Nephron progenitor cell (in vitro differentiated cells): ENCODE data around the gene RAB24.

Experiments used
- DNase-seq: peaks from one replicate; pipeline ENCODE4 v3.0.0; 2021
- H3K27ac Mint-ChIP-seq: 2 replicates; pipeline ENCODE4 v1.8.0; 2021; ENCODE audit warnings: mild to moderate bottlenecking, moderate library complexity, mixed read lengths
- H3K27me3 Mint-ChIP-seq: 2 replicates; pipeline ENCODE4 v1.8.0; 2021; ENCODE audit warnings: mild to moderate bottlenecking, low read depth, mixed read lengths; ENCODE audit not compliant: poor library complexity
- H3K36me3 Mint-ChIP-seq: 2 replicates; pipeline ENCODE4 v1.8.0; 2021; ENCODE audit warnings: low read depth, mixed read lengths
- H3K4me1 Mint-ChIP-seq: 2 replicates; pipeline ENCODE4 v1.8.0; 2021; ENCODE audit warnings: mixed read lengths
- H3K4me3 Mint-ChIP-seq: 2 replicates; pipeline ENCODE4 v1.8.0; 2021; ENCODE audit warnings: mild to moderate bottlenecking, moderate library complexity, mixed read lengths
- H3K9me3 Mint-ChIP-seq: 2 replicates; pipeline ENCODE4 v1.8.0; 2021; ENCODE audit warnings: mild to moderate bottlenecking, moderate library complexity, mixed read lengths
- TF ChIP-seq, protein P1 (sequence below): fragments of 200-600 bp; sonication (generic); IDR thresholded peaks from 2 replicates; pipeline ENCODE4 v1.5.0; 2021; ENCODE audit warnings: antibody characterized with exemption

The RAB24 gene

DNA sequence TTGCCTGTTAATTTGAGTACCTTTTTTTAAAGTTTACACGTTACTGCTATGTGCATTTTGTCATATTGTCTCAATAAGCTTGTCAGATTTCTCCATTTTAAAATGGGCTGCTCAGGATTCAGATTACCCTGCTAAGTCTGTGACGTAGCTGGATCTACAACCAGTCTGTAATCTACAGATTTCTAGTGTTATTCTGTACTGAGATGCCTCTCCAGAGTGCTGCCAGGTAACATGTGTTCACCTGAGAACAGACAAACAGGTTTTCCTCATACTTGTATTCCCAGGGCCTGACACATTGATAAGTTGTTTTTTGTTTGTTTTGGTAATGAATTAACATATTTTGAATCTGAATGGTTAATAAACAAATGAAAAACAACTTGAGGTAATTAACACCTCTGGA lies 15.3 kb downstream of the RAB24 start:
- H3K9me3 Mint-ChIP-seq: no peaks in the 10 kb centered on the region
- H3K4me1 Mint-ChIP-seq: no peaks in the 10 kb centered on the region
- H3K27ac Mint-ChIP-seq: no peak overlapping the region
- TF ChIP-seq, protein P1, sequence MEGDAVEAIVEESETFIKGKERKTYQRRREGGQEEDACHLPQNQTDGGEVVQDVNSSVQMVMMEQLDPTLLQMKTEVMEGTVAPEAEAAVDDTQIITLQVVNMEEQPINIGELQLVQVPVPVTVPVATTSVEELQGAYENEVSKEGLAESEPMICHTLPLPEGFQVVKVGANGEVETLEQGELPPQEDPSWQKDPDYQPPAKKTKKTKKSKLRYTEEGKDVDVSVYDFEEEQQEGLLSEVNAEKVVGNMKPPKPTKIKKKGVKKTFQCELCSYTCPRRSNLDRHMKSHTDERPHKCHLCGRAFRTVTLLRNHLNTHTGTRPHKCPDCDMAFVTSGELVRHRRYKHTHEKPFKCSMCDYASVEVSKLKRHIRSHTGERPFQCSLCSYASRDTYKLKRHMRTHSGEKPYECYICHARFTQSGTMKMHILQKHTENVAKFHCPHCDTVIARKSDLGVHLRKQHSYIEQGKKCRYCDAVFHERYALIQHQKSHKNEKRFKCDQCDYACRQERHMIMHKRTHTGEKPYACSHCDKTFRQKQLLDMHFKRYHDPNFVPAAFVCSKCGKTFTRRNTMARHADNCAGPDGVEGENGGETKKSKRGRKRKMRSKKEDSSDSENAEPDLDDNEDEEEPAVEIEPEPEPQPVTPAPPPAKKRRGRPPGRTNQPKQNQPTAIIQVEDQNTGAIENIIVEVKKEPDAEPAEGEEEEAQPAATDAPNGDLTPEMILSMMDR: no peak
- H3K27me3 Mint-ChIP-seq: no peaks in the 10 kb centered on the region
- no peak for DNase-seq
- no peak overlapping the region for H3K4me3 Mint-ChIP-seq
- peaks cover 62% of the 10 kb centered on the region for H3K36me3 Mint-ChIP-seq

- H3K4me3 Mint-ChIP-seq: no peak overlapping the region
- H3K27ac Mint-ChIP-seq: no peak overlapping the region
- no peak for DNase-seq
- no peaks in the 10 kb centered on the region for H3K9me3 Mint-ChIP-seq
- H3K36me3 Mint-ChIP-seq: peaks cover 80% of the 10 kb centered on the region
- H3K27me3 Mint-ChIP-seq: no peaks in the 10 kb centered on the region
- TF ChIP-seq, protein P1: no peak
- H3K4me1 Mint-ChIP-seq: no peaks in the 10 kb centered on the region
These were observed 26.6 kb downstream of the RAB24 start for GRCh38 chr5:177276886-177277285.

DNA sequence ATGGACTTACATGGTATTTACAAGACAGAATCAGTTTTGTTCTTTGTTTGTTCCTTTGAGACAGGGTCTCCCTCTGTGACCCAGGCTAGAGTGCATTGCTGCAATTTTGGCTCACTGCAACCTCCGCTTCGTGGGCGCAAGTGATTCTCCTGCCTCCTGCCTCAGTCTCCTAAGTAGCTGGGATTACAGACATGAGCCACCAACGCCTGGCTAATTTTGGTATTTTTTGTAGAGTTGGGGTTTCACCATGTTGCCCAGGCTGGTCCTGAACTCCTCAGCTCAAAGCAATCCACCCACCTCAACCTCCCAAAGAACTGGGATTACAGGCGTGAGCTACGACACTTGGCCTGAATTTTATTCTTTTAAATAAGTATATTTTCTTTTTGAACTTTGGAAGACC lies 27.6 kb downstream of the RAB24 start:
- Mint-ChIP-seq H3K27me3 (no peaks in the 10 kb centered on the region), H3K36me3 (peaks cover 77% of the 10 kb centered on the region), H3K9me3 (no peaks in the 10 kb centered on the region), H3K4me3 (no peak overlapping the region), H3K4me1 (no peaks in the 10 kb centered on the region), H3K27ac (no peak overlapping the region)
- DNase-seq: no peak
- TF ChIP-seq, protein P1: no peak

GRCh38 chr5:177271113-177271512 lies 32.4 kb downstream of the RAB24 start:
- H3K27ac Mint-ChIP-seq: no peak overlapping the region
- H3K9me3 Mint-ChIP-seq: no peaks in the 10 kb centered on the region
- H3K4me1 Mint-ChIP-seq: no peaks in the 10 kb centered on the region
- TF ChIP-seq, protein P1: no peak
- DNase-seq: no peak
- H3K36me3 Mint-ChIP-seq: peaks cover 76% of the 10 kb centered on the region
- H3K27me3 Mint-ChIP-seq: no peaks in the 10 kb centered on the region
- H3K4me3 Mint-ChIP-seq: no peak overlapping the region

DNA sequence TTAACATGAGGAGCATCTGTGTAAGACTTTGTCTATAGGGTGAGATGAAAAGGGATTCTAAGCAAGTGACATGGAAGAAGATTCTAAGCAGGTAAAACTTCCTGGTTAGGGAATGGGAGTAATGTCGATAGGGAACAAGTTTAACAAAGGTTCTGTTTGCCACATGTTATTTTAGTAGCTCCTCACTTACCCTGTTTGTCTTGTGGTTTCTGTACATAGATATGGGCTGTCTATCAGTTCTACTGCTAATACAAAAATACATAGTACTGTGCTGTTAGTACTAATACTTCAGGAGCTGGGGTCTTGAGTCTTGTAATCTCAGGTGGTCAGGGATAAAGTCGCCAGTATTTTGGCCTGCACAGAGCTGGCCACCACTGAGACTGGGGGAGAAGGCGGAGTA lies 32.9 kb downstream of the RAB24 start:
- H3K36me3 Mint-ChIP-seq: peaks cover 78% of the 10 kb centered on the region
- no peaks in the 10 kb centered on the region for H3K27me3 Mint-ChIP-seq
- TF ChIP-seq, protein P1: no peak
- H3K4me3 Mint-ChIP-seq: no peak overlapping the region
- H3K9me3 Mint-ChIP-seq: no peaks in the 10 kb centered on the region
- DNase-seq: no peak
- H3K27ac Mint-ChIP-seq: no peak overlapping the region
- H3K4me1 Mint-ChIP-seq: no peaks in the 10 kb centered on the region

DNA sequence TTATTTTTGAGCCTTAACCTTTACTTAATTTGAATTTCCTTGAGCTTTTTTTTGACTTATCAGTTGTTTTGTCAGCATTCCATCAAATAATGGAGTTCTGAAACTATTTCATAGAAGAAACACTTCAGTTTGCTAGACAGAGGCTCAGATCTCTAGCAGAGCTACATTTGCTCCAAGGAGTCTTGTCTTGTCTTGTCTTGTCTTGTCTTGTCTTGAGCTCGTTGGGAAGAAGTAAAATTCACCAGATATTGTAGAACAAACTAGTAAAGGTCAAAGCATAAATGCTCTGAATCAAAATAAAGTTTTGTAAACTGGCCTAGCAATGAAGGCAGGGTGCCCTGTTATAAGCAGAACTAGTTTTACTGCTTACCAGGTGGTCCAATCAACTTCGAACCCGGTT lies 33.5 kb downstream of the RAB24 start:
- H3K4me1 Mint-ChIP-seq: no peaks in the 10 kb centered on the region
- H3K9me3 Mint-ChIP-seq: no peaks in the 10 kb centered on the region
- H3K27me3 Mint-ChIP-seq: no peaks in the 10 kb centered on the region
- H3K27ac Mint-ChIP-seq: no peak overlapping the region
- no peak for DNase-seq
- TF ChIP-seq, protein P1: no peak
- H3K36me3 Mint-ChIP-seq: peaks cover 81% of the 10 kb centered on the region
- H3K4me3 Mint-ChIP-seq: no peak overlapping the region
